ENCODE data around the gene THAP5. TPM values are rescaled to one million over a fixed set of nuclear protein-coding genes. Genes with fewer than 3 reads are reported as not detected.

THAP5 gene
- polyA plus RNA-seq, 6 donors from 2014 or later, result 15.4 to 39.5 (median 27.4) TPM

DNA sequence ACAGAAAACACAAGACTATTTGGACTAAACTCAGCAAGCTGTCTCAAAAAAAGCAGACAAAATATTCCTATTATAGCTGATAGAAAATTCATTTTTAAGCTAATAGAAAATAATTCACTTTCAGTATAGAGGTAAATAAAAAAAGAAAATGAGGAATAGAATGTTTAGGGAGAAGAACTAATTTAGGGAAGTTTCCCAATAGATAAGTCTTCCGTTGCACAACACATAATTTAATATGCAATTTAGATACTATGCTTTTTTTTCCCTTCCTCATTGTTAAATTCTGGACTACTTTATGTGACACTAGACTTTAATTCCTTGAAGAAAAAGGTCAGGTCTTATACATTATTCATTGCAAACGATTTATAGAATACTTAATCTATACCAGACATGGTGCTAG, 53.9 kb downstream of the THAP5 start:
- no peak overlapping the region for H3K4me3 Mint-ChIP-seq
- ATAC-seq (ENCODE audit: low read depth in 2 of 2), result no peak
- H3K27ac Mint-ChIP-seq, result no peak overlapping the region
- peaks cover 0 to 2% (median 0%) of the 10 kb centered on the region in 7 donors for H3K9me3 Mint-ChIP-seq
- H3K4me1 Mint-ChIP-seq, result peaks cover 27 to 47% (median 38%) of the 10 kb centered on the region in 3 donors
- peaks cover 43 to 57% of the 10 kb centered on the region in 2 donors for H3K36me3 Mint-ChIP-seq
- H3K27me3 Mint-ChIP-seq, result no peaks in the 10 kb centered on the region
- no peak for DNase-seq

DNA sequence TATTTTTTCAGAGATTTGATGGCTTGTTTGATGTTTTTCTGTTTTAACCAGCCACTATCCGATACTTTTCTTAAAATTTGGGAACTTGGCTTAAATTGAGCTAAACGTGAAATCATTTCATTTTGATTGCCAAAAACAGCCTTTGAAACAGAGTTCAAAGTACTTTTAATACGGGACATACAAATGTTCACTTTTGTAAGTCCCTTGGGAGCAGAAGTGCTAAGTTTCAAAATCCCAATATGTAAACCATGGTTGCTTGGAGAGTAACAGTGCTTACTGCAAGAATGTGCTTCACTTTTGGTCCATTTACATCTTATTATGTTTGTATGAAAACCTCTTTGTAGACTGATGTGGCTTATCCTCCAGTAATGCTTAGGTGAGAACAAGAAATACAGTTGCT, 54.5 kb downstream of the THAP5 start:
- H3K4me3 Mint-ChIP-seq, result no peak overlapping the region
- DNase-seq, result no peak

More for the DNA sequence above, 54.5 kb downstream of the THAP5 start:
- H3K9me3 Mint-ChIP-seq, result peaks cover 0 to 3% (median 0%) of the 10 kb centered on the region in 7 donors
- peak overlapping the region in 1 of 6 donors; percentile 49 for H3K27ac Mint-ChIP-seq
- no peaks in the 10 kb centered on the region for H3K27me3 Mint-ChIP-seq
- peaks cover 42 to 54% of the 10 kb centered on the region in 2 donors for H3K36me3 Mint-ChIP-seq
- ATAC-seq (ENCODE audit: low read depth in 2 of 2), result no peak
- H3K4me1 Mint-ChIP-seq, result peaks cover 23 to 45% (median 32%) of the 10 kb centered on the region in 3 donors

Other genes starting within 250 kb of the THAP5 start
- gene NRCAM, start 113.3 kb downstream of the THAP5 start, polyA plus RNA-seq (ENCODE audit: low read depth in 6 of 6), result 1 to 10 TPM in 1 of 6 donors, under 1 TPM in 4, not detected in 1; 0.29 to 1.2 (median 0.47) TPM
- gene PNPLA8, start 43.6 kb downstream of the THAP5 start, polyA plus RNA-seq (ENCODE audit: low read depth in 6 of 6), result 10 to 100 TPM; 54.6 to 82.7 (median 67.0) TPM
- 100 to 1,000 TPM in 1 of 6 donors, 10 to 100 TPM in 5; 68.9 to 124 (median 81.2) TPM for gene DNAJB9, start 168 bp upstream of the THAP5 start, polyA plus RNA-seq (ENCODE audit: low read depth in 6 of 6)